GM18870 (cell line): Measurements from ENCODE around the gene OLFML1.

Experiments used
- ATAC-seq: cut with Tn5 transposase; IDR thresholded peaks from one replicate; pipeline ENCODE4 v1.9.1; 2021; ENCODE audit warnings: moderate library complexity; ENCODE audit not compliant: unreplicated experiment

The OLFML1 gene

DNA sequence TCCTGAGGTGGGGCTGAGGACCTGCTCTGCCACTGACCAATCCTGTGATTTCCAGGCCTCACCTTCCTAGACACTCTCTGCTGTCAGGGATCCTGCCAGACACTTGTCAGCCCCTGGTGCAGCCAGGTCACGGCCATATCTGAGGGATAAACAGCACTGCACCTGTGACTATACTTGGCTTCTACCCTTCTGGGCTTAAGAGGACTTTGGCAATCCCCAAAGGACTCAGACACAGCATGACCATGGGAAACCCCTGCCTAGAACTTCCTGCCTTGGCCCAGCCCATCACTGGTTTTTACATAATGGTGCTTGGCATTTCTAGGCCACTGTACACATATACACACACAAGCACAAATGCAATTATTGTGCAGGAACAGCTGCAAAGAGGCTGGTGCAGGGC lies 11.6 kb upstream of the OLFML1 start:
- ATAC-seq = peak; percentile 87

DNA sequence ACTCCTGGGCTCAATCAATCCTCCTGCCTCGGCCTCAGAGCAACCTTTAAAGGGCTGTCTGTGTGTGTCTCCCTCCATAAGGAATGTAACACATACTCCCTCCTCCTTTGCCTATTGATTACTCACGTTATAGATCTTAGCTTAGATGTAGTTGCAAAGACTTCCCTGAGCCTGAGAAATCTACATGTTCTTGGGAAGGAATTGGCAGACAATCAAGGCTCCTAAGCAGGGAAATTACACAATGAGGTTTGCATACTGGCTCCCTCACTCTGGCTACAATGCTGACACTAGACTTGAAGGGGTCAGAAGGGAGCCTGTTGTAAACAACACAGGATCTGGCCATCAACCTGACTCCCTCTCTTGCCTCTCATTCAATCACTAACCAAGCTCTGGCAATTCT lies 5.2 kb upstream of the OLFML1 start:
- no peak for ATAC-seq

DNA sequence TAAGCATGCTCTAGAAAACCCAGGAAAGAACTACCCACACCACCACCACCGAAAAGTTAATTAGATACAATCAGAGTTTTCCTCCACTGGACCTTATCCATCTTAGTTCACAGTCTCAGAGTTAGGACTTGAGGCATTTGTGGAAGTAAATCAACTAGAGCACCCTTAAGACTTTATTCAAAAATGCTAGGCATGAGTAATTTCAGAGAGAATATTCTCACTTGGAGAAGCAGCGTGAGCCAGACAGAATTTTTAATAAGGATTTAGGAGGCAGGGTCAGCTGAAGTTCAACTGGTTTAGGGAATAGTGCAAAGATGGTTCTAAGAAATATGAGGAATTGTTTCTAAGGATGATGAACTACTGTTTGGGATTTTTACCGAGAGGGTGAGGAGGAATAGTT lies 1.2 kb upstream of the OLFML1 start:
- no peak for ATAC-seq

DNA sequence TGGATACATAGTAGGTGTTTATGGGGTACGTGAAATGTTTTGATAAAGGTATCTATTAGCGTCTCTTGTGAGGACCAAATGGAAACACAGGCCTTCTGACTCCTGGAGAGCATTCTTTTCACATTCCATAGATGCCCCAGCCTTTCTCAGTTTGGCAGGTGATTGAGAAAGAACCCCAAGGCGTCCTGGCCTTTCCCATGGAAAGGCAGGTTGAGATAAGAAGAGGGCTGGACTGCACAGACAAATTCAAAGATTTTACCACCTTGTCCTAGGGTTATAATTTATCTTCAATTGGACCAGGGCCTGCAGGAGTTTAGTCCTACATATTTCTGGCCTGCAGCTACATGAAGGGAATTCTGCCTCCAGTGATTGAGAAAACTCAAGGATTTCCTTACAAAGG lies 661 bp upstream of the OLFML1 start:
- ATAC-seq = no peak

DNA sequence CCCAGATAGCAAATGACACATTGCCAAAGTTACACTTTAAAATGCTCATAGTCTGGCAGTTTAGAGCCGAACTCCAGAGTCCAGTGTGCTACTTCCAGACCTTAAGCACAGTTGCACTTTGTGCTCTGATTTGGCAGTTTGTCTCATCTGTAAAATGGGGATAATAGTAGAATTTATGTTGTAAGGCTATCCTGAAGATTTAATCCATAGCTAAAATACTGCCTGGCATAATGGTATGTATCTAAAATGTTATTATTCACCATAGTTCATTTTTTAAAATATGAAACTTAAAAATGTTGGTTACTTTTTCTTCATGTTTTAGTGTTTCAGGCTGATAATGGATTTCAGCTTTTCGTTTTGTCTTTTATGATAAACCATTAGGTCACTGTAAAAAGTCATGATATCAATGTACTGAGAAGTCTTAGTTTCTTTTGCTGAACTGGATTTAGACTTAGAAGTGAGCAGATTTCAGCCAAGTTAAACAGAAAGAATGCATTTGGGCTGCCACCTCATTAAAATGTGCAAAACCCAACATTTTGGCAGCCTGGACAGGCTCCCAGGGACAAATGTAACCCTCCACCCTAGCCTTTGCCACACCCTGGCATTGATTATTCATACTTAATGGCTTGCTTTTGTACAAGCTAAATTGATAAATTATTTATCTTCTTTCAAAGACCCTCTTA lies 933 bp downstream of the OLFML1 start:
- no peak for ATAC-seq

DNA sequence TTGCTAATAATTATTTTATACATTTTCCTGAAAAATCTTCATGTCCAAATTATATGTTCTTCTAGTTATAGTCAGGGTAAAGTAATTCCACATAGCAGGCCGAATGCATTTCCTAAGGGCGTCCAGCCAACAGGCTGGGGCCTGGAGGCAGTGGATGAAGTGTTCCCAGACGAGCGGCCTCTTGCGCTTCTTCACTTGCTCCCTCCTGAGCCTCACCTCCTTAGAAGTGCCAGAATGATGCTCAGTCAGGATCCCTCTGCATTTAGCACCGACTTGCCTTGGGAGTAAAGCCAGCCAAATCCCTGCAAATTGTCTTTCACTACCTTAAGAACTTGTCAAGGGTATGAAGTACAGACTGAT lies 1.5 kb downstream of the OLFML1 start:
- no peak for ATAC-seq

DNA sequence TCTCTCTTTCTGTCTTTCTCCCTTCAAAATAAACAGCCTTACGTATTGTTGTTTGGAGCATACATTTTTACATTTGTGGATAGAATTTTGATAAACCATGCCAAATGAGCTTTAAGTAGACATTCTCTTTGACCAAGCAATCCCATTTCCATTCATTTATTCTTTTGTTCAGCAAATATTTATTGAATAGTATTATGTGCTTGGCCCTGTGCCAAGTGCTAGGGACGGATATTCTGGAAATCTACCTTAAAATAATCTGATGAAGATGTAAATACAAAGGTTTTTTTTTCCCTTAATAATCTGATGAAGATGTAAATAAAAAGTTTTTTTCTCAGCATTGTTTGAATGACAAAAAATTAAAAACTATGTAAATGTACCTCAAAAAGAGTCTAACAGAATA lies 2.1 kb downstream of the OLFML1 start:
- no peak for ATAC-seq

DNA sequence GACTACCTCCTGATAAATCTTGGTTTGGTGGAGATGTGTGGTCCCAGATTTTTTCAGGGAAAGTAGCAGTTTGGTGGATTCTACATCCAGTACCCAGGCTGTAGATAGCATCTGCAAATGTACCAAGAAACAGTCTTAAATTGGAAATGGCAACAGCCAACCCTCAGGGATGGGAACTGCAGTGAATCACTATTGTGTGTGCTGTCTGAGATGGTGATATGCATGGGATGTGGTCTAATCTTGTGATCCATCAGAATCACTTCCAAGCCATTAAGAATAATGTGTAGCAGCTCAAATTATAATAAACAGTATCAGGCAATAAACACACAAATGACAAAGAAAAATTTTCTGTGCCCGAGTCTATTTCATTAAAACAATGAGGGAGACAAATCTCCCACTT lies 3.4 kb downstream of the OLFML1 start:
- no peak for ATAC-seq

DNA sequence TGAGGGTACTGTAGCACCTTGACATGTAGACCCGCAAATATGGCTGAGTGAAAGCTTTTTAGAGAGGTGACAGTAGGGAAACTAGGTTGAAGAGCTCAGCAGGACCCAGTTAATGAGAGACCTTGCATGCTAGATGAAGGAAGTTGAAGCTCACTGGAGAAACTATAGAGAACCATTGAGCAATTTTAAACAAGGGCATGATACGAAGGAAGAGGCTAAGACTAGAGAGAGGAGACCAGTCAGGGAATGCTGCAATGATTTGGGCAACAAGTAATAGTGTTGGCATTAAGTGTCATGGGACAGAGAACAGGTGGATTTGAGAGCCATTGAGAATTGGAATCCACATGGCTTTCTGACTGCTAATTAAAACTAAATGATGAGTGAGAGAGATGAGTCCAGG lies 4.1 kb downstream of the OLFML1 start:
- no peak for ATAC-seq

DNA sequence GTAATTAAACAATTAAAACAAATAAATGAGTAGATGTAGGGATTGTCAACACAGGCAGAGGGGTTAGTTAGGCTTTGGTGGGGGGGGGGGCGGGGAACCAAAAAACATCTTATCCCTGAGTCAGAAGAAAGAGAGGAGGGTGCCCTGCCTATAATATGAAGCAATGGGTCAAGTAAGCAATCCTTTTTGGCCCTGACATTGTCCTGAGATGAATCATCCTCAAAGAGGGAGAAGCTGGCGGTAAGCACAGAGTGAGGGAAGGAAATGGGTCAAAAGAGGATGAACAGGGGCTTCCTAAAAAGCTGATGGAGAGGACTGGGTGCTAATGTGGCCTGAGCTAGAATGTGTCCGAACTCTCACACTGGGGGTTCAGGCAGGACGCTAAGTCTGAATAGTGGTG lies 4.7 kb downstream of the OLFML1 start:
- no peak for ATAC-seq

DNA sequence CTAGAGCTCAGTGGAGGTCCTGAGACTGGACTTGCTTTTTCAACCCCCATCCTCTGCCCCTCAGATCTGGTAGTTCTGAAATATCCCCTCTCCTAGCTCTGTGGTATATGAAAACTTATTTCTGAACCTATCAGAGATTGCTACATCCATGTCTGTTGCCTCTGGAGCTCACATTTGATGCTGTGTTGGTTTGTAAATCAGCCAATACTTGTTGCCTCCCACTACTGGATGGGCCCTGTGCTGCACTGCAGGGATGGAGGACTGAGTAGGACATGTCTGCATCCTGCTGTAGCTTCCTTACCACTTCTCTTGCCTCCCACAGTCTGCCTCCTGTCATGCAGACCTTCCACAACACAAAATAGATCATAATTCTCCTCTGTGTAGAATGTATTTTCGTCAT lies 5.2 kb downstream of the OLFML1 start:
- no peak for ATAC-seq

DNA sequence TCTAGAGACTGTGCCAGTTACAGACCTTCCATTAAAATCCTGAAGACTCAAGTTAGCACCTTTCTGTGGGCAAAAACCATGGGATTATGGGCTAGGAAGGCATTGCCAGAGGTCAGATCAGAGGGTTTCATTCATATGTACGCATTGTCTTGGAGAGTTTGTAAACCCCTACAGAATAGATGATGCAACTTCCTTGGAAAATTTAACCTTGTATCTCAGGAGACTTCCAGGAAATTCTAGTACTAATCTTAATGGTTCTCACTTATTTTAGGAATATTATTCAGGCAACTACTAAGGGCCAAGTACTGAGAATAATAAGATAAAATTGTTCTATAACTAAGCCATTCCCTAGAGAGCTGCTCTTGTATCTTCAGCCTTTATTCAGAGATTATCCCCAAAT lies 6.9 kb downstream of the OLFML1 start:
- no peak for ATAC-seq

DNA sequence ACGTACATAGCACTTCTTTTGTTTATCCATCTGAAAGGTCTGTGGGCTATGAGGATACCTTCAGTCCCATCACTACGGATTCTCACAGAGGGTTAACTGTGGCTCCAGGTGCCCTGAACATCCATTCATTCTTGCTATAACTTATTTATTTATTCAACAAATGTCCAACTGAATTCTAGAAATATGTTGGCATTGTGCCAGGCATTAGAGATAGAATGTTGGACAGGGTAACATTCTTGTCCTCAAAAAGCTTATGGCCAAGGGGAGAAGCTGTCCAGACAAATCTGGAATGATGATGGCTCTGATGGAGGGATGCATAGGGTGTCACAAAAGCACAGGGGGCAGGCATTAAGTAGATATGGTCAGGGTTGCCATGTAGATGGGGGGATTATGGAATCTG lies 8.4 kb downstream of the OLFML1 start:
- ATAC-seq = no peak

DNA sequence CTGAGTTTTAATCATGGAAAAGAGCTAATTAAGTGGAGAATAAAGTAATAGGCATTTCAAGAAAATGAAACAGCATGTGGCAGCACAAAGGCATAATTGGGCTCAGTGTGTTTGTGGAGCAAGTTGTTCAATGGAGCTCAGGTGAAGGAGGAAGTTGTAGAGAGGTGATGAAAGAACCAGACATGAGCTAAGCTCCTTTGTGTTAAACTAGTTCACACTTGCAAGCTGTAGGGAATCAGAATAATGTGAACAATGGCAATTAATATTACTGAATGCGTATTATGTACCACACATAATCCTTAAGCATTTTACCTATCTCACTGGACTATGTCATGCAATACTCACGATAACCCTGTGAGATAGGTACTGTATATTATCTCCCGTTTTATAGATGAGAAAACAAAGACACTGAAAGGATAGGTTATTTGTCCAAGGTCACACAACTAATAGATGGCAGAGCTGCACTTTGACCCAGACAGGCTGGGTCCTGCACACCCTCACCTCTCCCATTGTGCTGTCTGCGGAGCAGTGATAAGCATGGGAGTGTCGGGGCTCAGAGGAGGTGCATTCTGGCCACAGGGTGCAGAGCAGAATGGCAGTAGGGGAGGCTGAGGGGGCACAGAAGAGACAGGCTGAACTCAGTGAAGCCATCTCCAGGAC lies 8.9 kb downstream of the OLFML1 start:
- ATAC-seq = no peak

DNA sequence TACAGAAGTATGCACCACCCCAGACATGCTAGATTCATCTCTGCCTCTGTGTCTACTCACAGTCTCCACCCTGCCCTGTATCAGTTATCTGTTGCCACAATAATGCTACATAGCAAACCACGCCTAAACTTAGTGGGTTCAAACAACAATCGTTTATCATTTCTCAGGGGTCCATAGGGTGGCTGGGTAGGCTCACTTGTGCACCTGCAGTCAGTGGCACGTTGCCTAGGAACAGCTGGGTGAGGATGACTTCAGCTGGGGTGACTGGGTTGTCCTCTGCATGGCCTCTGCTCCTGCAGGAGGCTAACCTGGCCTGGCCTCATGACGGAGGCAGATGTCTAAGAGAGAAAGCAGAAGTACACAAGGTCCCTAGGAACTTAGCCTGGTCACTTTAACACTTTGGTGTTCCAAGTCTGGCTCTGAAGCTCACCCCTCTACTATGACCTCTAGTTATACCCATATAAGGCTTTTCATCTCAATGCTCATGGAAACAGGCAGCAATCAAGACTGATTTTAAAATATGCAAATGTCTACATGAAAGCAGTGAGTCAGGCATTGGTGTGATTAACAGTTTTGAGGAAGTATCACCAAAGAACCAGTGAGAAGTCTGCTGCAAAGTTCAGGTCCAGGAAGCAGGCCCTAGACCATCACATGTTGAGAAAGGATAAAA lies 10.7 kb downstream of the OLFML1 start:
- ATAC-seq = peak; percentile 93

DNA sequence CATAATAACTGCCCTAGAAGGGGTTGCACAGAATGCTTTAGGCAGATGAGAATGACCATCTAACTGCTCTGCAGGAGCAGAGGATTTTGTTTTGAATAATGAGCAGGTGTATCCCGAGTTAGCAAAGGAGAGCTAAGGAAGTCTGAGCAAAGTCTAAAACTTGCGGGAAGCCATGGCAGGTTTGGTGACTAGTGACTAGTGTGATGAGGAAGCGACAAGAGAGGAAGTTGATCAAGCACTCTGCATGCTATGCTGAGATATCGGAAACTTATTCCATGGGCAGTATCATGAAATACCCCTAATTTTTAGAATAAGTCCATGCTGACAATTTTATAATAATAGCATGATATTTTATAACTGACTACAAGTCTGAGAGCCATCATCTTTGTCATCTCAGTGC lies 12.9 kb downstream of the OLFML1 start:
- ATAC-seq = no peak

DNA sequence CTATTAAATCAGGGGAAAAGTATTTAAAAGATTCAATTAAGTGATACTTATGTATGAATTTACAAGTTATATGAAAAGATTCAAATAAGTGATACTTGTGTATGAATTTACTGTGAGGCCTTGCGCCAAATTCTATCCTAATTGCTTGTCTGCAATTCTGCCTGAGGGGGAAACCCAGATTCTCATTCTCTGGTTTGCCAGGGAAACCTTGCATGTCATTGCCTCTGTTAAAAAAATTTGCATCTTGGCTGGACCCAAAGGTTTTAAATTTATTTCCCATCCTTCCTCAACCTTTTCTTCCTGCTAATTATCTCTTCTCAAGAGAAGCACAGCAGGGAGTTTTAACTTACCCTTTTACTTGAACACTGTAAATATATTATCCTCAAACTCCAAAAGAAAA lies 13.8 kb downstream of the OLFML1 start:
- ATAC-seq = no peak

DNA sequence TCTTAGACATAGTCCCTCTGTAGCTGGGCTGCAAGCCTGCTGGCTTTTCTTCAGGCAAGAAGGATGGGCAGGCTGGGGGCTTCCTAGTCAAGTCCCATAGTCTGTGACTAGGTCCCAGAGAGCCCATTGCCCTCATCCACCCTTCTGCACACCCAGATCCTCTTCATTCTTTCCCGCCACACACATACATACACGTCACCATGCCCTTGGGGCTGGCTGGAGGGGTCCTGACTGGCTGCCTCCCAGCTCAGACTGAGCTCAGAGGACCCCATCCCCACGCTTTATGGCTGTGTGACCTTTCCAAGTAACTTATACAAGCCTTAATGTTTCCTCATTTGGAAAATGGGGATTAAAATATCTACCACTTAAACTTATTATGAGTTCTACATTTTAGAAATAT lies 14.9 kb downstream of the OLFML1 start:
- no peak for ATAC-seq

DNA sequence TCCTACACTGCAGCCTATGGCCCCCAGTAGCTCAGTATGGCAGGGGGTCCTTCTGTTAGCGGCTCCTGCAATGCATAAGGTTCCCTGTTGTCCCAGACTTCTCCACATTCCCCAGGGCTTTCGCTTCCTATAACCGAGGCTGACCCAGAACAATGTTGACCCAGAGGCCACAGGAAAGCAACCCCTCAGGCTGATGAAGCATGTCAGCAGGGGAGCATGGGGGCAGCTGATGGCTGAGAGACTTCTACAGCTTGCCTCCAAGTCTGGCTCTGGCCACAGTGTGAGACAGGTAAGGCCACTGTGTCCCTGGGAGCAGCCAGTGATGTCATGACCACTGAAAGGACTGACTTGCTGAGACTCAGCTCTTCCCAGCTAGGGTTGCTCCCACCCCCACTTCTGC lies 15.9 kb downstream of the OLFML1 start:
- no peak for ATAC-seq

DNA sequence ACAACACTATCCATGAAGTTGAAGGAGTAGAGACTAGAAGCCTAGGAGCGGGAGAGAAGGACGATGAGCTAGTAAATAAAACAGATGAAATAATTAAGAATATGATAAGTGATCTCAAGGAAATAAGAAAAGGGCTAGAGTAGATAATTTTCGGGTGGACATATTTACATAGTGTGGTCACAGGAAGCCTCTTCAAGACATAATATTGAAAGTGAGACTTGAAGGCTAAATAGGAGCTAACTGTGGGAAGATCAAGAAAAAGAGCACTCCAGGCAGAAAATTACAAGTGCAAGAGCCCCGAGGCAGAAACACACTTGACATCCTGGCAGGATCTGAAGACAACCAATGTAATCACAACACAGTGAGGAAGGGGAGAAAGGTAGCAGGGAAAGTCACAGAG lies 16.6 kb downstream of the OLFML1 start:
- ATAC-seq = no peak

DNA sequence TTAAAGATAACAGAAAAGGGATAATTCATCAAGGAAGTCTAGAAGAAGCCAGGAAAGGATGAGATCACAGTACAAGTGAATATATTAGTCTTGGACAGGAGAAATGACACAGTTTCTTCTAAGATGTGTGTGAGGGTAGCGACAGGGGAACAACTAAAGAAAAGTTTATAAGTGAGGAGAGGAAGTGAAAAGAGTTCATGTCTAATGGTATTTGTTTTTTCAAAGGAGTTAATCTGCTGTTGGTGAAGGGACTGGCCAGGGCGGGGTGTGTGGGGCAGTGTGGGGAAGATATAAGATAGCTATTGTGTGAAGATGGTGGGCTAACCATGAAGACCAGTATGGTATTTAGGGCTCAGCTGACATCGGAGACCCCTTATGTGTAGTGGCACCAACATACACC lies 20.9 kb downstream of the OLFML1 start:
- no peak for ATAC-seq

DNA sequence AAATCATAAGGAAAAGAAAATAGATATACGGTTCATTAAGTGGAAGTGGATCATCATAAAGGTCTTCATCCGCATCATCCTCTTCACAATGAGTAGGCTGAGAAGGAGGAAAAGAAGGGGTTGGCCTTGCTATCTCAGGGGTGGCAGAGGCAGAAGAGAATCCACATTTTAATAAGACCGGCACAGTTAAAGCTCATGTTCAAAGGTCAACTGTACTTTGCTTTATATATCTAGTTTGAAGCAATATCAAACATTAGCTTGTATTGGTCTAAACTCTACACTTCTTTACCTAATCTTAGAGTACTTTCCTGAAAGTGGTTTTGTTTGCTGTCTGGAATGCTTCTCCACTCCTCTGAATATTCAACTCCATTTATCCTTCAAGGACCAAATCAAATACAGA lies 22.8 kb downstream of the OLFML1 start:
- ATAC-seq = no peak

DNA sequence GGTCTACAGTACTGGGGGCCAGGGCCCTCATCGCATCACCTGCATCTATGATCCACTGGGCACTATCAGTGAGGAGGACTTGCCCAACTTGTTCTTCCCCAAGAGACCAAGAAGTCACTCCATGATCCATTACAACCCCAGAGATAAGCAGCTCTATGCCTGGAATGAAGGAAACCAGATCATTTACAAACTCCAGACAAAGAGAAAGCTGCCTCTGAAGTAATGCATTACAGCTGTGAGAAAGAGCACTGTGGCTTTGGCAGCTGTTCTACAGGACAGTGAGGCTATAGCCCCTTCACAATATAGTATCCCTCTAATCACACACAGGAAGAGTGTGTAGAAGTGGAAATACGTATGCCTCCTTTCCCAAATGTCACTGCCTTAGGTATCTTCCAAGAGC lies 24.7 kb downstream of the OLFML1 start:
- no peak for ATAC-seq
